DND-41 (cell line): ENCODE results near the gene CNST.

Source experiments
- EZH2 ChIP-seq: IDR thresholded peaks from 3 replicates; pipeline ENCODE4 v1.6.1; 2012; ENCODE audit warnings: borderline replicate concordance, low read depth, mild to moderate bottlenecking, moderate library complexity, low read length, inconsistent platforms; ENCODE audit not compliant: severe bottlenecking
- TF ChIP-seq, protein P1 (sequence below): IDR thresholded peaks from 2 replicates; pipeline ENCODE4 v1.5.1; 2012; ENCODE audit warnings: borderline replicate concordance, low read length, moderate library complexity, mild to moderate bottlenecking; ENCODE audit not compliant: poor library complexity, severe bottlenecking; ENCODE audit errors: extremely low read depth

DNA sequence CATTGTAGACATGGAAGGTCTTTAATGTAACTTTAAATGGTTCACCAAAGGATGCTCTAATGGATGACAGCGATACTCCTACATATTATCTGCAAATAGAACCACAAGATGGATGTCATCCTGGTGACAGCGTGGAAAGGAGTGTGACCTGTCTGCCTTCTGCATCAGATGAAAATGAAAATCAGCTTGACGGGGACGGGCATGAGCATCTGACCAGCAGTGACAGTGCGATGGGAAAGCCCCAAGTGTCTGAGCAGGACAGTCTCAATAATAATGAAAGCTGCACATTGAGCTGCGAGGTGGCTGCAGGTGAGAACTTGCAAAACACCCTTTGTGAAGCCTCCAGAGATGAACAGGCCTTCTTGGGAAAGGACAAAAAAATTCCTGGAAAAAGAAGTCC lies 25.2 kb downstream of the CNST start:
- TF ChIP-seq, protein P1, sequence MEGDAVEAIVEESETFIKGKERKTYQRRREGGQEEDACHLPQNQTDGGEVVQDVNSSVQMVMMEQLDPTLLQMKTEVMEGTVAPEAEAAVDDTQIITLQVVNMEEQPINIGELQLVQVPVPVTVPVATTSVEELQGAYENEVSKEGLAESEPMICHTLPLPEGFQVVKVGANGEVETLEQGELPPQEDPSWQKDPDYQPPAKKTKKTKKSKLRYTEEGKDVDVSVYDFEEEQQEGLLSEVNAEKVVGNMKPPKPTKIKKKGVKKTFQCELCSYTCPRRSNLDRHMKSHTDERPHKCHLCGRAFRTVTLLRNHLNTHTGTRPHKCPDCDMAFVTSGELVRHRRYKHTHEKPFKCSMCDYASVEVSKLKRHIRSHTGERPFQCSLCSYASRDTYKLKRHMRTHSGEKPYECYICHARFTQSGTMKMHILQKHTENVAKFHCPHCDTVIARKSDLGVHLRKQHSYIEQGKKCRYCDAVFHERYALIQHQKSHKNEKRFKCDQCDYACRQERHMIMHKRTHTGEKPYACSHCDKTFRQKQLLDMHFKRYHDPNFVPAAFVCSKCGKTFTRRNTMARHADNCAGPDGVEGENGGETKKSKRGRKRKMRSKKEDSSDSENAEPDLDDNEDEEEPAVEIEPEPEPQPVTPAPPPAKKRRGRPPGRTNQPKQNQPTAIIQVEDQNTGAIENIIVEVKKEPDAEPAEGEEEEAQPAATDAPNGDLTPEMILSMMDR = no peak
- no peak for TF ChIP-seq EZH2
